D341Med (cell line): Measurements from ENCODE around the gene VIPR2.
"Not testable (repeated sequence)": the region's sequence is repeated elsewhere in the genome, so short reads cannot be mapped to it uniquely, and the experiment has no call there.

ENCODE experiments used
- DNase-seq: peaks from one replicate; pipeline ENCODE4 v3.0.0; 2012; ENCODE audit warnings: low spot score

VIPR2 gene

DNA sequence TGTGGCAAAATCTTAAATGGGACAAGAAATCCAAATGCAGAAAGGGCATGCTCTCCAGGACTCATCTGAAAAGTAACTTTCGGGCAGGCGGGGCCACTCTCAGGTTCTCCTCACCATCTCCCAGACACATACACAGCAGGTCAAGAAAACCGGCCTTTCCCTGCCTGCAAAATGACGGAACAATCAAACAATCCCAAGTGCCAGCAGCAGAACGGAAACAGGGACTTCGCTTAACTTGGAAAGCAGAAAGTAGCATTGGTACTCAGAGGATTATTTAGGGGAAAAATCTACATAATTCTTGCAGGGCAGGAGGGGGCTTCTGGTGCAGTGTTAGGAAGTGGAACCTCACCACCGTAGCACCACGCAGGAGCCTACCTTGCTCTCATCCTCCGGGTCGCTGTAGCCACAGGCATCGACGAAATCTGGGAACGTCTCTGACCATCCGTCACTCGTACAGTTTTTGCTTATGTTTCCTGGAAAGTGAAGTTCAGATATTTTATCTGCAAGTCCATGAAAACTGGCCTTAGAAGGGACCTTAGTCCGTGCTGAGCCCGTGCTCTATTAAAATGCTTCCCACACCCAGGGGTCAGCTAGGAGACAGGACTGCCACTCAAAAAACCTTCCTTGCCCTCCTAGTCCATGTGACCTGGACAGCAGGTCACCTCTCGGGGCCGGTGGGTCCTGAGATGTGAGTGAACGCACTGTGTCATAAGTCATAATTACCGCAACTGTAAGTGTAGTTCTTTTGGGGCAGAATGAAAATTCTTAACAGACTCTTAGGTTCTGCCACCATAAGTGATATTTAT, 41.1 kb downstream of the VIPR2 start:
- DNase-seq = no peak

DNA sequence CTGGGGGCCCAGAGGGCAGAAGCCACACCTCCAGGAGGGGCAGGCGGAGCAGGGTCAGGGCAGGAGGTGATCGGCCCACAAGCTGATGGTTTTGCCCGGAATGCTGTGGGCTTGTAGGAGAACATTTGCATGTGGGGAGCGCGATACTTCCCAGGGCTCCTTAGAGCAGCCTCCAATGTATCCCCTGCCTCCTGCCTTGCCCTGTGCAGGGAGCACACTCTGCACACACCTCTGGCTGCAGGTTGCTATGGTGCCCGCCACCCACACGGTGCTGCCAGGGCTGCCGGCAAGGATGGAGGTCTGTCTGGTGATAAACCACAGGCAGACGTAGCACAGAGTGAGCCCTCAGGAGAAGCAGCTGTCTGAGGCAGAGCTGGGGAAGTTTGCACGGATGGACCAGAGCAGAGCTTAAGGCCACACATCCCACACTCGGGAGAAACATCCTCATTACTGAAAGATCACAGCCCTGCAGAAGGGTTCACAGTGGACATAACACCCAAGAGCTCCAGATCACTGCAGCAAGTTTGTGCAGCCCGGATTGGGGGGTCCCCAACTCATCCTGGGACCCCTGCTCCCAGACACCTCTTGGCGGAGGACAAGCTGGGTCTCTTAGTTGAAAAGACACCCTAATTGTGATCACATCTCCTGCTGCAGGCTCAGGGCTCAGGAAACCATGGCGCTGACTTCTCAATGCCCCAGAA, 41.8 kb downstream of the VIPR2 start:
- DNase-seq = no peak

DNA sequence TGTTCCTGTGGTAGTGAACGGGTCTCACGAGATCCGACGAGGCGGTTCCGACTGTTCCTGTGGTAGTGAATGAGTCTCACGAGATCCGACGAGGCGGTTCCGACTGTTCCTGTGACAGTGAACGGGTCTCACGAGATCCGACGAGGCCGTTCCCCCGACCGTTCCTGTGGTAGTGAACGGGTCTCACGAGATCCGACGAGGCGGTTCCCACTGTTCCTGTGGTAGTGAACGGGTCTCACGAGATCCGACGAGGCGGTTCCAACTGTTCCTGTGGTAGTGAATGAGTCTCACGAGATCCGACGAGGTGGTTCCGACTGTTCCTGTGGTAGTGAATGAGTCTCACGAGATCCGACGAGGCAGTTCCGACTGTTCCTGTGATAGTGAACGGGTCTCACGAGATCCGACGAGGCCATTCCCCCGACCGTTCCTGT, 43.0 kb downstream of the VIPR2 start:
- DNase-seq = not testable (repeated sequence)

DNA sequence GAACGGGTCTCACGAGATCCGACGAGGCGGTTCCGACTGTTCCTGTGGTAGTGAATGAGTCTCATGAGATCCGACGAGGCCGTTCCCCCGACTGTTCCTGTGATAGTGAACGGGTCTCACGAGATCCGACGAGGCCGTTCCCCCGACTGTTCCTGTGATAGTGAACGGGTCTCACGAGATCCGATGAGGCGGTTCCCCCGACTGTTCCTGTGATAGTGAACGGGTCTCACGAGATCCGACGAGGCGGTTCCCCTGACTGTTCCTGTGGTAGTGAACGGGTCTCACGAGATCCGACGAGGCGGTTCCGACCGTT, 43.6 kb downstream of the VIPR2 start:
- DNase-seq = not testable (repeated sequence)

DNA sequence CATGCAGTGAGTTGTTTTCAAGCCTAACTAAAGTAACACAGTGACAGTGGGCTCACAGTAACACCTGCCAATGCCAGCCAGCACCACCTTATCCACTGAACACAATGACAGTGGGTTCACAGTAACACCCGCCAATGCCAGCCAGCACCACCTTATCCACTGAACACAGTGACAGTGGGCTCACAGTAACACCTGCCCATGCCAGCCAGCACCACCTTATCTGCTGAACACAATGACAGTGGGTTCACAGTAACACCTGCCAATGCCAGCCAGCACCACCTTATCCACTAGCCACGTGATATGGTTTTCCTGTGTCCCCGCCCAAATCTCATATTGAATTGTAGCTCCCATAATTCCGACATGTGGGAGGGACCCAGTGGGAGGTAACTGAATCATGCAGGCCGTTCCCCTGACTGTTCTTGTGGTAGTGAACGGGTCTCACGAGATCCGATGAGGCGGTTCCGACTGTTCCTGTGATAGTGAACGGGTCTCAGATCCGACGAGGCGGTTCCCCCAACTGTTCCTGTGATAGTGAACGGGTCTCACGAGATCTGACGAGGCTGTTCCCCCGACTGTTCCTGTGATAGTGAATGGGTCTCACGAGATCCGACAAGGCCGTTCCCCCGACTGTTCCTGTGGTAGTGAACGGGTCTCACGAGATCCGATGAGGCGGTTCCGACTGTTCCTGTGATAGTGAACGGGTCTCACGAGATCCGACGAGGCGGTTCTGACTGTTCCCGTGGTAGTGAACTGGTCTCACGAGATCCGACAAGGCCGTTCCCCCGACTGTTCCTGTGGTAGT, 44.2 kb downstream of the VIPR2 start:
- not testable (repeated sequence) for DNase-seq

DNA sequence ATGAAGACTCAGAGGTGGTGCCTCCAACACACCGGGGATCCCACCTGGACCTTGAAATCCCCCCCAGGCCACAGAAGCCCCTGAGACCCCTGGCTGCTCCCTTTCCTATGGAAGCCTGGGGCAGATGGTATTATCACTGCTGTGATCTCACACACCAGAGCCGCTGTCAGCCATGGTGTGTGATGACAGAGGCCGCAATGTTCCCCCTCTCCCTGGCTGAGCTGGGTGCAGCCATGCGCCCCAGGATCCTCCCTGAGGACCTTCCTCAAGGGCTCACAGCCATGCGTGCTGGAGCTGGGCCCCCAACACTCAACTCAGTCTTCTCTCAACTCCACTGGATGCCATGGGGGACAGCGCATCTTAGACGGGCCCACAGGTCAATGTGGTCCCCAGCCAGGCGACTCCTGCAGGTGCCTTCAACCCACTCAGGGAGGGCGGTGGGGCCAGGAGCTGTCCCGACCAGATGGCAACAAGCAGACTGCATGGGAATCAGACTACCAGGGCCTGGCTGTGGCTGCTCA, 44.9 kb downstream of the VIPR2 start:
- no peak for DNase-seq

DNA sequence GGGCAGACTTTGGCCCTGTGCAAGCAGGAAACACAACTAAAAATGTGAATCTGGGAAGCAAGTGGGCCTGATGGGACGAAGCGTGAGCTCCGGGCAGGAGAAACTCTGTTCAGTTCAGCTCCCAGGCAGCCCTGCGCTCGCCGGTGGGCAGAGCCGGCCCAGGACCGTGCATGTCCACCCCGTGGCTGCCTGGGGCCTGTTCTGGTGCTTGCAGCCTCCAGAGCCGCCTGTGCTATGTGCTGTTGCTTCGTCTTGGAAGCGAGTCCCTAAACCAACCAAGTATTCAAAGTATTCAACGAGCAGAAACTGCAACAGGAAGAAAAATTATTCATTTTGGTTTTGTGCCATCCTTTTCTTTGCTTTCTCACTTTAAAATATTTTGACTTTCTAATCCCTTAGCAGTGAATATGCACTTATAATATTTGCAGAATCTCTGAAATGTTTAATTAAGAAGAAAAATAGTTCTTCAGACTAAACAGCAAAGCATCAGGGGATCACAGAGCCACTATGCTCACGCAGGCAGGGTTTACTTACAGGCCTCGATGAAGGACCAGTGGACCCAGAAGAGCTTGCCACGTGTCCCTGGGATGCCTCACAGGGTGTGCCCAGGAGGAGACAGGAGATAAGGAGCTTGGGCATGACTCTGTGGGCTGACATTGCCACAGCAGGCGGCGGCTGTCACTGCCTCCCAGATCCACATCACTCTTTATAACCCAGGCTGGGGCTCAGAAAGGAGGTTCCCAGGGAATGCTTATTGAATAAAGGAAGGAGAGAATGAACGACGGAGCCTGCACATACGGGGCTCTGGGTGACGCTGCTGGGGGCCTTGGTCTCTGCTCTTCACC, 45.6 kb downstream of the VIPR2 start:
- DNase-seq = no peak

DNA sequence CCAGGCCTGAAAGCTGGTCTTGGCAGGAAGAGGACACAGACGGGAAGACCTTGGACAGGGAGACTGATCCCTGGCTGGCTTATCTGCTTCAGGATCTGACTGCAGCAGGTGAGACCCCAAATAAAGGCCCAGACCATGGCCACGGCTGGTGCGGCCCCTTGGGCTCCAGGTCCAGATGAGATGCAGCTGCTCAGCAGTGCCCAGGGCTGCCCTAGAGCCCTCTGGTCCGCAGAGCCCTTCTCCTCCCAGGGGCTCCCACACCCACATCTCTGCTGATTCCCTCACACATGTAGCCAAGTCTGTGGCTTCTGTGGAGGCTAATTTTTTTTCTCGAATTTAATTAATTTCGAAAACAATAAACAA, 46.3 kb downstream of the VIPR2 start:
- DNase-seq = no peak

DNA sequence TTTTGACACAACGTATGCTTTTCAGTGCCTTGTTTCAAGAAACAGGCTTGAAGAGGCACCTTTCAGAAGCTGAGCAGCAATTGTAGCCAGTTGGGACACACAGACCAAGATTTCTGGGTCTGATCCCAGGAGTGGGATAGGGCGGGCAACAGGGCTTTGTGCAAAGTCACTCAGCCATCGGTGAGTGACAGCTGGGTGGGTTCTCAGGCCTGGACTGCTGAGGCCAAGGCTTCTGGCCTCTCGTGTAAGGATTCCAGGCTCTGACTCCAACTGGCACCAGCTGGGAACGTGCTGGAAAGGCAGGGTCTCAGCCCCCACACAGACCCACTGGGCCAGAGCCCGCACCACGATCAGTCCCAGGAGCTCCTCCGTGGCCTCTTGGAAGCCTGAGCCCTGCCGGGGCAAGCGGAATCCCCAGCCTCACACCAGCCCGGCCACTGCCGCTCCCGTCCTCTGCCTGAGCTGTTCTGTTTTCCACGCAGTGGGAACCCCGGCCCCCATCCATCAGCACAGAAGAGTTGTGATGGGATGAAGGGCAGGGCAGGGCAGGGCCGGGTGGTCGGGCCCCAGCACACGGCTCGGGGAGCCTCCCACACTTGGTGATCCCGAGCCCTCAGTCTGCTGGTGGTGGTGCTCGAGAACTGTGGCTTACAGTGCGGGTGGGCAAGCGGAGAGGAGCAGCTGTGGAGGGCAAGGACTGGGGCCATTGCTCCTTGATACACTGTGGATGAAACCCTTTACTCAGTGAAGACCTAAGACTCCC, 46.8 kb downstream of the VIPR2 start:
- DNase-seq = no peak

DNA sequence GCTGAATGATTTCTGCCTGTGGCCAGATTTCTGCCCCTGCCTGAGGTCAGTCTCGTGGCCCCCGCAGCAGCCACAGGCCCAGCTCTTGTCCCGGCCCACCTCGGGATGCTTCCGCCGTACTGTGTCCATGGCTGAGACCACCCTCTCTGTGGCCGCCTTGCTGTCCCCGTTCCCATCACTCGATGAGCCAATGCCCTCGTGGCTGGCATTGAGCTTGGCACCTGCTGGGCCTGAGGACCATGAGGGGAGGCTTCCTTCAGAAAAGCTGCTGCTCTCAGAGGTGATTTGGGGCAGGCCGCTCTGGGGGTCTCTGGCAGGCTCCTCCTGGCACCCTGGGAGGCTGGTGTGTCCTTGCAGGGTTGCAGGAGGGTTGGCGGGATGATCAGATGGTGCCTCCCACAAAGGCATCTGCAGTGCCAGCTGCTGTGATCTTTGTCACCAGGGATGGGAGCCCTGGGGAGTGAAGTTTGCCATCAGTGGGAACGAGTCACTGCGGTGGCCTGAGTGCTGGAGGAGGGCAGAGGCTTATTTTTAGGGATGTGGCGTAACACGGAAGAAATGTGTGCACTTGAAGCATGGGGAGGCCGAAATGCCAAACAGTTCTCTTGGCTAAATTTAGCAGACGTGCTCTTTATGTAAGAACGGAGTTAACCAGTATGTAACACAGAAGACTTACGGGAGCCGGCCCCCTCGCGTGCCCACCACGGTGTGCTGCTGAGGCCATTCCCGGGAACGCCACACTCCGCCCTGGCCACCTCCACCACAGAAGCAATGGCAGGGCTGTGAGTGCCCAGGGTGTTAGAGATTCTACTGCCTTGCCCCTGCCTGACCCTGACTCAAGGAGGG, 47.7 kb downstream of the VIPR2 start:
- no peak for DNase-seq

DNA sequence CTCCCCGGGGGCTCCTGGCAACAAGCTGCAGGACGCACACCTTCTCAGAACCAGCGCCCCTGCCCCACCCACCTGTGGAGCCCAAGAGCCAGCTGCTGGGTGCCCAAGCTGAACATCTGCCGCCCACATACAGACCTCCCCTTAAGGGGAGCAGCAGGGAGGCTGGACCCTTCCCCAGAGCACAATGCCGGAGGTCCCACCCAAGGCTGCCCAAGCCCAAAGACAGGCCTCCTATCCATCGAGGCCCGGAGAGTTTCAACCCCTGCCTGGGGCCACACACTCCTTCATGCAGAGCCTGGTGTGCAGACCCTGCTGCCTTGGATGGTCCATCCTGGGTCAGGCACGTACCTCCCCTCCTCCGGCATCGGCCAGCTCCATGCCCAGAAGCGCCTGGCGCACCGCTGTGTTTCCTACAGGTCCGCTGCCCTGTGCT, 48.7 kb downstream of the VIPR2 start:
- DNase-seq = no peak

DNA sequence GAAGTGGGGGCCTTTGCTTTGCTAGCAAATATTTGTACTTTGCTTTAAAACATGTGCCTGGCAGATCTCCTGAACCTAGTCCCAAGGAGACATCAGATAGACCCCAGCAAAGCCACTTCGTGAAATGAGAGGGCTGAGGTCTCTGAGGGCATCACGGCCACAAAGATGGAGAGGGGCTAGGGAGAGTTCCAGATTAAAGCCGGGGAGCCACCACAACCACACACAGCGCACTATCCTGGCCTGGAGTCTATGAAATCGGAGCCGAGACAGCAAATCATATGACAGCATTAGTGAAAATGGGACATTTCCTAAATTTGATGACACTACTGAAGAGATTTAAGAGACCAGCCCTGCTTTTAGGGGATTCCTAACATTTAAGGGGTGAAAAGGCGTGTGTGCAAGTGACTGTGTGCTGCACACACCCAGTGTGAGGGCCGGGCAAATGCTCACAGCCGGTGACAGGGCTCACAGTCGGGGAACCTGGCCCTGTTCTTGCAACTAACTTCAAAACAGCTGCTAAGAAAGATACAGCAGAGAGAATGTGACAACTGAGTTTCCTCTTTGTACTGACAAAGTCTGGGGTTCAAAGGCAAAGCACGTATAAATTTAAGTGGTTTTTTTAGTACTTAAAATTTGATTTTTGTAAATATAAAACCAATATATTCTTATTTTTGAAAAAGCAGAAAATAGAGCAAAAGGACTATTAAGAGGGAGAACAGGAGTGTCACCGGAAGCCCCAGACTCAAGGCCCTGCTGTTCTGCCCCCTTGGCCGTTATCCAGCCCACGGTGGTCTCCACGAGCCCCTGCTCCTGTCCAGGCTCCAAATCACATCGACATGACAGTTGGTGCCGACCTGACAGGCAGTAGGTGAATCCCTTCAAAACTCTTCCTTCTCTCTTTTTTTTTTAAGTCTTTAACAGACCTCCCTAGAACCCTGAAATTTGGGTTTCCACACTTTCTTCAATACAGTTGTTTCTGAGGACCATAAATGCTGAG, 49.5 kb downstream of the VIPR2 start:
- DNase-seq = no peak

DNA sequence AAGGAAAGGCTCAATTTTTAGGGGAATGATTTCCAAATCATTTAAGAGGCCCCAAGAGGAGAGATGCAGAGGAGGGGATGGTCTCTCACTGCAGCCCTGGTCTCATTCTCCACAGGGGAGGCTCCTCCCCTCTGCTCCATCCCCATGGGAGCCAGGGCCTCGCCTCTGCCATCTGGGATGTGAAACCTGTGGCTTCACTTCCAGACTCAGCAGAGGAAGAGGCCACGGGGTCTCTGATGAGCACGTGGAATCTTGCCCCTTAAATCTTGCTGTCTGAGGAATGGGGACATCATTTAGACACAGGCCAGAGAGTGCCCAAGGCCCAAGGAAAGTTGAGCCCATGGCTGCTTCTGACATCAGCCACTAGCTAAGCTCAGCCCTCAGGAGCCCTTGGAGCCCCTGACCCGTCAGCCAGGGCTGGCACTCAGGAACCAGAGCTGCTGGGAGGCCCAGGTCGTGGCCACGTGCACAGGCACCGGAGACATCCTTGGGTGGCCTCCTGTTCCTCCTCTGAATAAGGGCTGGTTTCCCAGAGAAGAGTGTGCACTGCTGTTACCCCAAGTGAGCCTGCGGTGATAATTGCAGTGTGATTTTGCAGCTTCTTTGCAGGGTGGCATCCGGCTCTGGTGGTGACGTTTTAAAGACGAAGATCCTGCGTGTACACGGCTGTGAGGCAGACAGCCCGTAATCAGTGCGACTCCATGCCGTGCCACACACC, 50.5 kb downstream of the VIPR2 start:
- no peak for DNase-seq

DNA sequence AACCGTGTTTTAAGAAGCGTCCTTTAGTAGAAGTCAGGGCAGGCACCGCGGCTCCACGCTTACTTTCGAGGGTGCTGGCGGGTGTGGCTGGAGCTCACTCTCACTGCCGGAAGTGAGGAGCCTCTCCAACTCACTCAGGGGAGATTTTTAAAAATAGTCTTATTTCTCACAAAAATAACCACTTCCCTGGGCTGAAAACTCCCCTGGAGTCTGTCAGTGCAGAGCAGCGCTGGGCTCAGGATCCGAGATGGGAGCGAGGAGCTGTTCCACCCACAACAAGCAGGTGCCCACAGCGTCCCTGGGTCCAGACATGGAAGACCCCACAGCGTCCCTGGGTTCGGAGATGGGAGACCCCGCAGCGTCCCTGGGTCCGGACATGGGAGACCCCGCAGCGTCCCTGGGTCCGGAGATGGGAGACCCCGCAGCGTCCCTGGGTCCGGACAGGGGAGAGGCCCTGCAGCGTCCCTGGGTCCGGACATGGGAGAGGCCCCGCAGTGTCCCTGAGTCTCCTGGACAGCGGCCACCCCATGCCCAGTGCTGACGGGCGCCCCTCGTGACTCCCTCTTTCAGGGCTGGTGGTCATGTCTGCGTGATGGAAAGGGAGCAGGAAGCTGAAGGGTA, 51.2 kb downstream of the VIPR2 start:
- no peak for DNase-seq

DNA sequence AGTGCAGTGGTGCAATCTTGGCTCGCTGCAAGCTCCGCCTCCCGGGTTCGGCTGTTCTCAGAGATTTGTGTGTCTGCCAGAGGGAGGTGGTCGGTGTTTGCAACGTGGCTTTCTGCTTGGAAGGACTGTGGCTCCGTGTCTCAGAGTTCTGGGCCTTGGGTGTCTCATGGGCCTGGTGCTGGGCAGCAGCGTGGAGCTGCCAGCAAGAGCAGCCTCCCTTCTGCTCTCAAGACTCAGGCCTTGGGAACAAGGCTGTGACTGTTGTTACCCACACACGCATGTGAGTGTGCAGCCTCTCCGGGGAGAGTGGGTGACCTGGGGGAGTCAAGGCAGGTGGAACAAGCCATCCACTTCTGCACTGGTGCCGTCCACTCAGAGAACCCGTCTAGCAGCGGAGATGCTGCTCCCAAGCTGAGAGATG, 52.0 kb downstream of the VIPR2 start:
- no peak for DNase-seq

DNA sequence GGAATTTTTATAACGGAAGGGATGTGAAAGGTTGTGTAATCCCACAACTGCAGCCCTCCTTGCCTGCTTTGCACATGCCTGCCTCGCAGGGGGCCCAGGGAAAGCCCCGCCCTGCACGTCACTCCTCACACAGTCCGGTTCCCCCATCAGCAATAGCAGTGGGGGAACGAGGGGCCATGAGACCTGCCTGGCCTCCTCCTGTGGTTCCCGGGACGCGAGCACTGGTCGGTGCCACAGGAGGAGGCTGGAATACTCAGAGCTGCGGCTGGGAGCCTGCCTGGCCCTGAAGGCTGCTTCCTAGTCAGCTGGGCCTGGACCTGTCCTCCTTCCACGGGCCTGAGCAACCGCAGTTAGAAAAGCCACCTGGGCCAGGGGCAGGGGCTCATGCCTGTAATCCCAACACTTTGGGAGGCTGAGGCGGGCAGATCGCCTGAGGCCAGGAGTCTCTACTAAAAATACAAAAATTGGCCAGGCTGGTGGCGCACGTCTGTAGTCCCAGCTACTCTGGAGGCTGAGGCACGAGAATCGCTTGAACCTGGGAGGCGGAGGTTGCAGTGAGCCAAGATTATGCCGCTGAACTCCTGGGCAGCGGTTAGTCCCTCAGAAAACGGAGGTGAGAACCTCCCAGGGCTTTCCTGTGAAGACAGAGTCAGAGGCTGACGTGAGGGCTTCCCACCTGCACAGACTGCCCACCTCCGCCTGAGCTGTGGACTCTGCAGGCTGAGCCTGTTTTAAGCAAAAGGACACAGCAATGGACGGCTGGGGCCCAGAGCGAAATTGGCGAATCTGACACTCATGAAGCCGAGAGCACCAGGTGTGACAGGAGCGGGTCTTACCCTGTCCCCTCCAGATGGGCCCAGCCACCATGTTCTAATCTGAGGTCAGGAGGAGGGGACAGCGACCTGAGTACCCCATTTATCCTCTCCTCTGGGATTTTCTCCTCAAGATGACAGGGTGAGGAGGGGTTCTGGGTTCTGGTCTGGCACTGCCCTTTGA, 52.9 kb downstream of the VIPR2 start:
- no peak for DNase-seq
